Endothelial cell of umbilical vein (primary cell): ENCODE results near the gene RYR2. TPM values are rescaled to one million over a fixed set of nuclear protein-coding genes. Genes with fewer than 3 reads are reported as not detected.

Experiments
- BruUV-seq: library from RNA; stranded (reverse); fragments of 400-500 nt; replicated peaks from 2 replicates; lab custom pipeline; 2021; lab: Mats Ljungman, UMichigan
- CTCF ChIA-PET: fragments of 300-600, 350-600 bp; sonication (Branson Sonifier 250); formaldehyde crosslinking; loops from one replicate; lab custom pipeline; 2021; ENCODE audit warnings: antibody characterized with exemption, inconsistent platforms; lab: Charles Lee
- POLR2A ChIA-PET: fragments of 300-600, 350-600 bp; sonication (Branson Sonifier 250); formaldehyde crosslinking; loops from one replicate; lab custom pipeline; 2021; ENCODE audit warnings: antibody characterized with exemption, inconsistent platforms; lab: Charles Lee
- DNase-seq: peaks from one replicate; pipeline ENCODE4 v3.0.0-alpha.2; 2011; ENCODE audit warnings: low read depth, low spot score
- FAIRE-seq: peaks from 2 replicates; lab custom pipeline; 2011; peaks lifted over from hg19 to GRCh38; lab: Jason Lieb, UNC
- H2AFZ ChIP-seq: 2 replicates; pipeline ENCODE4 v1.6.0; 2012; ENCODE audit warnings: low read depth, low read length, control low read depth, inconsistent platforms
- H3K27ac ChIP-seq: 2 replicates; pipeline ENCODE4 v1.5.1; 2011; ENCODE audit warnings: low read depth, mild to moderate bottlenecking, control low read depth, low read length, moderate library complexity; ENCODE audit not compliant: insufficient read depth
- H3K27me3 ChIP-seq, 2 experiments: 2 replicates each; pipeline versions ENCODE4 v1.6.0 to v1.6.1; 2011; ENCODE audit warnings: low read length in 2 of 2, mixed read lengths in 1 of 2; ENCODE audit not compliant: control insufficient read depth in 2 of 2, insufficient read depth in 2 of 2
- H3K36me3 ChIP-seq, 2 experiments: 2 replicates in 1 of 2; 3 replicates in 1 of 2; pipeline ENCODE4 v1.5.1; 2011; ENCODE audit warnings: low read length in 2 of 2, mild to moderate bottlenecking in 1 of 2, moderate library complexity in 1 of 2; ENCODE audit not compliant: control insufficient read depth in 2 of 2, insufficient read depth in 2 of 2; ENCODE audit errors: extremely low read depth in 1 of 2
- H3K4me1 ChIP-seq: 3 replicates; pipeline ENCODE4 v1.5.1; 2011; ENCODE audit warnings: mild to moderate bottlenecking, low read length; ENCODE audit not compliant: control insufficient read depth, insufficient read depth; ENCODE audit errors: extremely low read depth
- H3K4me2 ChIP-seq: 2 replicates; pipeline ENCODE4 v1.6.1; 2011; ENCODE audit warnings: low read length, control low read depth, mixed read lengths; ENCODE audit not compliant: insufficient read depth
- H3K4me3 ChIP-seq, 3 experiments: fragments of 200-600 bp in 1 of 3; sonication (generic), shearing (Covaris generic) in 1 of 3; replicated peaks in 1 of 3; 2 replicates each; pipeline ENCODE4 v1.5.1; 2011 to 2016; ENCODE audit warnings: control low read depth in 3 of 3, low read length in 3 of 3, mild to moderate bottlenecking in 2 of 3, inconsistent platforms in 1 of 3, low read depth in 1 of 3, moderate library complexity in 1 of 3; ENCODE audit not compliant: insufficient read depth in 1 of 3
- H3K79me2 ChIP-seq: 2 replicates; pipeline ENCODE4 v1.6.0; 2012; ENCODE audit warnings: low read length, inconsistent platforms; ENCODE audit not compliant: control insufficient read depth, insufficient read depth
- H3K9ac ChIP-seq: replicated peaks from 2 replicates; pipeline ENCODE3; 2011; ENCODE audit warnings: low read length, control low read depth; ENCODE audit not compliant: insufficient read depth; ENCODE audit errors: extremely low read depth
- H3K9me1 ChIP-seq: replicated peaks from 3 replicates; pipeline ENCODE4 v1.6.0; 2011; ENCODE audit warnings: mild to moderate bottlenecking, low read length; ENCODE audit not compliant: control insufficient read depth, insufficient read depth; ENCODE audit errors: extremely low read depth
- H3K9me3 ChIP-seq: replicated peaks from 2 replicates; pipeline ENCODE4 v1.5.1; 2012; ENCODE audit warnings: low read length, inconsistent platforms; ENCODE audit not compliant: control insufficient read depth, insufficient read depth
- H4K20me1 ChIP-seq: replicated peaks from 2 replicates; pipeline ENCODE3; 2011; ENCODE audit warnings: mild to moderate bottlenecking, low read length; ENCODE audit not compliant: control insufficient read depth, insufficient read depth; ENCODE audit errors: extremely low read depth
- CTCF ChIP-seq, 2 donors: IDR thresholded peaks; 1 replicate in 1 of 2; 2 replicates in 1 of 2; pipeline ENCODE4 v1.5.1; 2011; ENCODE audit warnings: low read length in 2 of 2, mild to moderate bottlenecking in 2 of 2, moderate library complexity in 2 of 2, control low read depth in 1 of 2, inconsistent platforms in 1 of 2, low read depth in 1 of 2; ENCODE audit not compliant: insufficient read depth in 1 of 2; ENCODE audit errors: extremely low read depth in 1 of 2
- EZH2 ChIP-seq: IDR thresholded peaks from 2 replicates; pipeline ENCODE4 v1.6.1; 2012; ENCODE audit warnings: borderline replicate concordance, low read depth, mild to moderate bottlenecking, moderate library complexity, low read length, inconsistent platforms; ENCODE audit not compliant: severe bottlenecking
- FOS ChIP-seq: IDR thresholded peaks from 2 replicates; pipeline ENCODE4 v1.6.1; 2011; ENCODE audit warnings: mild to moderate bottlenecking, low read length, moderate library complexity, borderline replicate concordance; ENCODE audit not compliant: insufficient read depth
- GATA2 ChIP-seq: IDR thresholded peaks from 2 replicates; pipeline ENCODE4 v1.7.0; 2011; ENCODE audit warnings: low read depth, mild to moderate bottlenecking, moderate library complexity, mixed read lengths, low read length; ENCODE audit not compliant: insufficient read length, insufficient read depth
- JUN ChIP-seq: IDR thresholded peaks from 2 replicates; pipeline ENCODE4 v1.6.1; 2011; ENCODE audit warnings: borderline replicate concordance, low read depth; ENCODE audit not compliant: insufficient read length, insufficient read depth
- MYC ChIP-seq: IDR thresholded peaks from one replicate; pipeline ENCODE4 v1.6.1; 2011; ENCODE audit warnings: mild to moderate bottlenecking, low read depth, low read length
- POLR2A ChIP-seq: IDR thresholded peaks from 2 replicates; pipeline ENCODE4 v1.6.1; 2012; ENCODE audit warnings: low read depth, mild to moderate bottlenecking, control low read depth, low read length
- POLR2AphosphoS5 ChIP-seq: IDR thresholded peaks from 2 replicates; pipeline ENCODE4 v1.6.1; 2012; ENCODE audit warnings: low read depth, mild to moderate bottlenecking, control low read depth, low read length, moderate library complexity; ENCODE audit not compliant: insufficient read depth
- dilution Hi-C: fragments of 300-500 bp; cut with MboI; formaldehyde crosslinking; loops from one replicate; pipeline ENCODE4 v1.15.0; 2019; ENCODE audit warnings: low sequenced_read_pairs; ENCODE audit not compliant: extremely low pct_ligation_motif_present
- intact Hi-C: fragments of 100-400 bp; cut with micrococcal nuclease; formaldehyde crosslinking; loops from one replicate; pipeline ENCODE4 v1.10.0; 2022
- polyA plus RNA-seq, 4 experiments: library from polyadenylated mRNA; depleted of rRNA in 3 of 4; stranded (reverse) in 3 of 4; unstranded in 1 of 4; fragments of >200 nt; gene quantifications; 2 replicates each; pipeline versions ENCODE4 v1.2.1 to v1.2.3, GENCODE V29; 2011 to 2012; ENCODE audit warnings: missing spikeins in 1 of 4
- total RNA-seq: library from RNA; stranded (reverse); gene quantifications from 2 replicates; pipeline ENCODE4 v1.2.3, GENCODE V29; 2021
- TF ChIP-seq, protein P1 (sequence below): IDR thresholded peaks from 2 replicates; pipeline ENCODE4 v1.6.1; 2011; ENCODE audit not compliant: insufficient read depth, insufficient read length

Gene RYR2
- total and polyA plus RNA-seq, 2 donors (not counting 3 experiments of a cell fraction or from before 2014, with no cell fraction given), result not detected

GRCh38 chr1:237250055-237250454 lies 208.1 kb downstream of the RYR2 start:
- peaks cover 3% of the 10 kb centered on the region for H3K9me3 ChIP-seq
- H3K27ac ChIP-seq, result no peak overlapping the region
- TF ChIP-seq CTCF (IDR thresholded peaks at IDR 0.05; ENCODE audit: extremely low read depth in 1 of 2, insufficient read depth in 1 of 2, low read depth in 1 of 2, low read length in 2 of 2) (no peak), POLR2A (no peak), EZH2 (no peak), FOS (no peak), MYC (no peak), JUN (no peak), GATA2 (no peak), POLR2AphosphoS5 (no peak)
- TF ChIP-seq, protein P1, sequence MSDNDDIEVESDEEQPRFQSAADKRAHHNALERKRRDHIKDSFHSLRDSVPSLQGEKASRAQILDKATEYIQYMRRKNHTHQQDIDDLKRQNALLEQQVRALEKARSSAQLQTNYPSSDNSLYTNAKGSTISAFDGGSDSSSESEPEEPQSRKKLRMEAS, result no peak
- POLR2A ChIA-PET, result no interaction called here
- no TSS peak for BruUV-seq
- no peak overlapping the region for H3K4me3 ChIP-seq
- dilution Hi-C loops (no loop called here), intact Hi-C loops (no loop called here)
- no peaks in the 10 kb centered on the region for H4K20me1 ChIP-seq
- no peak for DNase-seq
- no peaks in the 10 kb centered on the region for H3K36me3 ChIP-seq
- no peak overlapping the region for H3K9ac ChIP-seq
- FAIRE-seq, result no peak
- no peak overlapping the region for H3K4me2 ChIP-seq
- no peaks in the 10 kb centered on the region for H3K4me1 ChIP-seq
- H3K9me1 ChIP-seq, result no peaks in the 10 kb centered on the region
- H3K79me2 ChIP-seq, result no peaks in the 10 kb centered on the region
- CTCF ChIA-PET, result no interaction called here
- H3K27me3 ChIP-seq, result no peaks in the 10 kb centered on the region
- H2AFZ ChIP-seq, result no peak overlapping the region
